B cell (primary cell): ENCODE results near the gene PIP4K2A. TPM values are rescaled to one million over a fixed set of nuclear protein-coding genes. Genes with fewer than 3 reads are reported as not detected.

Experiments
- ATAC-seq: fragments of 200-7000 bp; cut with Tn5 transposase; one replicate; pipeline ENCODE4 v1.10.0; 2021; ENCODE audit warnings: low read depth, mild to moderate bottlenecking, moderate number of reproducible peaks, moderate library complexity
- CTCF ChIA-PET: fragments of 350-600 bp; sonication (Branson Sonifier 250); formaldehyde crosslinking; loops from one replicate; lab custom pipeline; 2021; ENCODE audit warnings: antibody characterized with exemption, inconsistent platforms; lab: Charles Lee
- POLR2A ChIA-PET: fragments of 350-600 bp; sonication (Branson Sonifier 250); formaldehyde crosslinking; loops from one replicate; lab custom pipeline; 2021; ENCODE audit warnings: antibody characterized with exemption; lab: Charles Lee
- DNase-seq: peaks from one replicate; pipeline ENCODE4 v3.0.0; 2013
- H2AFZ ChIP-seq: 2 replicates; pipeline ENCODE4 v1.6.1; 2012; ENCODE audit warnings: mild to moderate bottlenecking, low read depth, low read length; ENCODE audit not compliant: insufficient read depth, poor library complexity, severe bottlenecking
- H3K27ac ChIP-seq, 2 donors: 1 replicate in 1 of 2; 2 replicates in 1 of 2; pipeline ENCODE4 v1.5.1; 2012 to 2013; ENCODE audit warnings: low read length in 2 of 2, mild to moderate bottlenecking in 2 of 2, moderate library complexity in 1 of 2
- H3K27me3 ChIP-seq, 4 experiments: fragments of 200-600 bp in 1 of 4; sonication (generic) in 1 of 4; replicated peaks in 1 of 4; 1 replicate in 2 of 4; 2 replicates in 2 of 4; pipeline versions ENCODE4 v1.6.1 to v1.7.0; 2013 to 2016; ENCODE audit warnings: low read length in 3 of 4, mild to moderate bottlenecking in 2 of 4, mixed read lengths in 1 of 4, moderate library complexity in 1 of 4; ENCODE audit not compliant: insufficient read depth in 4 of 4, control insufficient read depth in 3 of 4; ENCODE audit errors: control extremely low read depth in 1 of 4
- H3K36me3 ChIP-seq, 2 experiments: replicated peaks in 1 of 2; 1 replicate in 1 of 2; 2 replicates in 1 of 2; pipeline versions ENCODE4 v1.6.1 to v1.7.1; 2013; ENCODE audit warnings: low read length in 1 of 2; ENCODE audit not compliant: insufficient read depth in 2 of 2, control insufficient read depth in 1 of 2; ENCODE audit errors: control extremely low read depth in 1 of 2, extremely low read depth in 1 of 2
- H3K4me1 ChIP-seq, 2 donors: fragments of 200-600 bp in 1 of 2; sonication (generic) in 1 of 2; 1 replicate in 1 of 2; 2 replicates in 1 of 2; pipeline versions ENCODE4 v1.5.1 to v1.6.1; 2013 to 2017; ENCODE audit warnings: low read length in 2 of 2; ENCODE audit not compliant: control insufficient read depth in 2 of 2, insufficient read depth in 2 of 2
- H3K4me2 ChIP-seq: replicated peaks from 2 replicates; pipeline ENCODE3; 2012; ENCODE audit warnings: mild to moderate bottlenecking, low read depth, low read length; ENCODE audit not compliant: poor library complexity, severe bottlenecking
- H3K4me3 ChIP-seq, 5 experiments: fragments of 200-600 bp in 1 of 5; sonication (generic) in 1 of 5; 1 replicate in 3 of 5; 2 replicates in 2 of 5; pipeline versions ENCODE4 v1.5.1 to v1.7.0; 2011 to 2016; ENCODE audit warnings: low read length in 4 of 5, mild to moderate bottlenecking in 4 of 5, low read depth in 2 of 5, control low read depth in 1 of 5, moderate library complexity in 1 of 5; ENCODE audit not compliant: insufficient read depth in 1 of 5; ENCODE audit errors: control extremely low read depth in 1 of 5, extremely low read depth in 1 of 5
- H3K79me2 ChIP-seq: fragments of 200-600 bp; sonication (generic); one replicate; pipeline ENCODE4 v1.6.0; 2016; ENCODE audit warnings: low read length; ENCODE audit not compliant: control insufficient read depth, insufficient read depth
- H3K9ac ChIP-seq: fragments of 200-600 bp; sonication (generic); 2 replicates; pipeline ENCODE4 v1.6.1; 2017; ENCODE audit warnings: mild to moderate bottlenecking, low read length, moderate library complexity
- H3K9me3 ChIP-seq, 3 donors: one replicate each; pipeline versions ENCODE4 v1.6.1 to v1.7.1; 2013; ENCODE audit warnings: low read length in 2 of 3; ENCODE audit not compliant: control insufficient read depth in 2 of 3, insufficient read depth in 1 of 3; ENCODE audit errors: control extremely low read depth in 1 of 3
- H4K20me1 ChIP-seq: 2 replicates; pipeline ENCODE4 v1.6.0; 2012; ENCODE audit warnings: mild to moderate bottlenecking, low read length; ENCODE audit not compliant: insufficient read depth, control insufficient read depth, poor library complexity, severe bottlenecking
- H3K27ac Mint-ChIP-seq: one replicate; pipeline ENCODE4 v1.8.0; 2021; ENCODE audit warnings: mixed read lengths
- H3K27me3 Mint-ChIP-seq: one replicate; pipeline ENCODE4 v1.8.0; 2021; ENCODE audit warnings: mixed read lengths
- H3K4me1 Mint-ChIP-seq: one replicate; pipeline ENCODE4 v1.8.0; 2021; ENCODE audit warnings: mixed read lengths
- H3K4me3 Mint-ChIP-seq: one replicate; pipeline ENCODE4 v1.8.0; 2021; ENCODE audit warnings: mixed read lengths
- H3K9me3 Mint-ChIP-seq: one replicate; pipeline ENCODE4 v1.8.0; 2022; ENCODE audit warnings: mixed read lengths; ENCODE audit not compliant: insufficient read depth
- CTCF ChIP-seq: fragments of 200-600 bp; IDR thresholded peaks from one replicate; pipeline ENCODE4 v1.8.0; 2022; ENCODE audit warnings: antibody characterized with exemption, mild to moderate bottlenecking
- EZH2 ChIP-seq: IDR thresholded peaks from 2 replicates; pipeline ENCODE4 v1.6.1; 2012; ENCODE audit warnings: borderline replicate concordance, low read depth, mild to moderate bottlenecking, moderate library complexity, low read length; ENCODE audit not compliant: insufficient read depth, poor library complexity, severe bottlenecking
- WGBS: methylation state at CpG from one replicate; pipeline ENCODE4 v1.1.5; 2013; ENCODE audit warnings: missing lambda C conversion rate; ENCODE audit not compliant: insufficient coverage; 5-methylcytosine and 5-hydroxymethylcytosine counted together
- intact Hi-C: fragments of 100-400 bp; cut with micrococcal nuclease; formaldehyde crosslinking; loops from one replicate; pipeline ENCODE4 v1.10.0; 2022
- polyA plus RNA-seq: library from polyadenylated mRNA; depleted of rRNA; stranded (reverse); fragments of >200 nt; gene quantifications from 2 replicates; pipeline ENCODE4 v1.2.3, GENCODE V29; 2012
- total RNA-seq, 2 donors: library from RNA; stranded (reverse); fragments of 120-200 nt in 1 of 2; gene quantifications; 1 replicate in 1 of 2; 2 replicates in 1 of 2; pipeline versions ENCODE4 v1.2.3 to v1.2.4, GENCODE V29; 2013 to 2022

Gene PIP4K2A
- total and polyA plus RNA-seq, 2 donors (not counting 1 experiment from before 2014, with no cell fraction given): 21.8 to 103 TPM

GRCh38 chr10:22618078-22618785, 96.1 kb downstream of the PIP4K2A start:
- Histone ChIP-seq H3K9ac (no peak overlapping the region), H3K79me2 (peaks cover 94% of the 10 kb centered on the region), H3K27ac (peak overlapping the region in 1 of 2 donors; percentile 87), H3K4me3 (no peak overlapping the region), H3K4me1 (peaks cover 61 to 67% of the 10 kb centered on the region in 2 donors), H3K9me3 (peaks cover 0 to 5% (median 0%) of the 10 kb centered on the region in 3 donors), H3K27me3 (no peaks in the 10 kb centered on the region), H3K4me2 (peak overlapping the region; percentile 3), H4K20me1 (no peaks in the 10 kb centered on the region), H3K36me3 (peaks cover 0 to 3% of the 10 kb centered on the region in 2 experiments), H2AFZ (no peak overlapping the region)
- Mint-ChIP-seq H3K4me3 (no peak overlapping the region), H3K27ac (peak overlapping the region; percentile 11), H3K4me1 (peaks cover 92% of the 10 kb centered on the region), H3K27me3 (no peaks in the 10 kb centered on the region), H3K9me3 (no peaks in the 10 kb centered on the region)
- no peak for TF ChIP-seq EZH2
- TF ChIP-seq CTCF: no peak
- intact Hi-C loops: loop anchor here (5.0 kb wide), 1 partner anchor 34 kb away; no protein-coding TSS in a partner anchor
- no peak for DNase-seq
- ATAC-seq: no peak
- POLR2A ChIA-PET: no interaction called here
- WGBS: 90% methylated on average over 3 of the region's 4 CpGs
- CTCF ChIA-PET: interaction anchor here (0.9 to 3.2 kb wide), 4 partner anchors 10 to 44 kb away, joined by 3 to 11 read pairs (median 9); no protein-coding TSS in a partner anchor

- H3K79me2 ChIP-seq: peaks cover 94% of the 10 kb centered on the region
Measured at GRCh38 chr10:22617516-22617915, 96.9 kb downstream of the PIP4K2A start.

More at GRCh38 chr10:22617516-22617915, 96.9 kb downstream of the PIP4K2A start:
- Mint-ChIP-seq H3K4me1 (peaks cover 92% of the 10 kb centered on the region), H3K4me3 (peak overlapping the region; percentile 26), H3K27me3 (no peaks in the 10 kb centered on the region), H3K27ac (peak overlapping the region; percentile 82), H3K9me3 (no peaks in the 10 kb centered on the region)
- TF ChIP-seq EZH2 (no peak), CTCF (no peak)
- intact Hi-C loops: loop anchor here (2.0 to 5.0 kb wide), 2 partner anchors 17 to 35 kb away; no protein-coding TSS in a partner anchor
- Histone ChIP-seq H3K4me3 (no peak overlapping the region), H3K27me3 (no peaks in the 10 kb centered on the region), H3K9ac (no peak overlapping the region), H3K4me1 (peaks cover 66 to 69% of the 10 kb centered on the region in 2 donors), H4K20me1 (no peaks in the 10 kb centered on the region), H3K36me3 (peaks cover 0 to 7% of the 10 kb centered on the region in 2 experiments), H3K4me2 (peak overlapping the region; percentile 3), H3K9me3 (peaks cover 0 to 5% (median 0%) of the 10 kb centered on the region in 3 donors), H3K27ac (peak overlapping the region in 1 of 2 donors; percentile 87), H2AFZ (no peak overlapping the region)
- no CpG with 5 or more reads among the region's 3 CpGs for WGBS
- ChIA-PET CTCF (interaction anchor here (0.6 to 3.2 kb wide), 6 partner anchors 9 to 43 kb away, joined by 3 to 11 read pairs (median 8); no protein-coding TSS in a partner anchor), POLR2A (interaction anchor here (1.7 kb wide), 1 partner anchor 96 kb away, joined by 8 read pairs; the partner anchor contains the start of gene PIP4K2A)
- DNase-seq (no peak), ATAC-seq (no peak)
